IMR-90 (cell line): Measurements from ENCODE around the gene SNX32. TPM values are rescaled to one million over a fixed set of nuclear protein-coding genes. Genes with fewer than 3 reads are reported as not detected.

ENCODE experiments used
- ATAC-seq: fragments of 200-7000 bp; cut with Tn5 transposase; 2 replicates; pipeline ENCODE4 v1.9.1; 2020; ENCODE audit warnings: low read depth, mild to moderate bottlenecking, moderate library complexity
- BruUV-seq: library from RNA; stranded (reverse); fragments of 400-500 nt; replicated peaks from 2 replicates; lab custom pipeline; 2021; lab: Mats Ljungman, UMichigan
- CTCF ChIA-PET: fragments of 300-600 bp; formaldehyde crosslinking; extraction: SDS; loops from one replicate; lab custom pipeline; 2021; ENCODE audit warnings: antibody characterized with exemption; lab: Yijun Ruan, JAX
- POLR2A ChIA-PET: fragments of 300-600 bp; sonication (Branson Sonifier 250); formaldehyde crosslinking; loops from one replicate; lab custom pipeline; 2022; ENCODE audit warnings: antibody characterized with exemption; ENCODE audit not compliant: unreplicated experiment; lab: Charles Lee
- DNase-seq: peaks from one replicate; pipeline ENCODE4 v3.0.0; 2013
- H2AFZ ChIP-seq: replicated peaks from 2 replicates; pipeline ENCODE3; 2013; ENCODE audit warnings: low read length, mild to moderate bottlenecking; ENCODE audit not compliant: poor library complexity
- H2AK5ac ChIP-seq: 2 replicates; pipeline ENCODE4 v1.6.1; 2013; ENCODE audit warnings: low read depth, low read length, inconsistent platforms
- H2AK9ac ChIP-seq: replicated peaks from 2 replicates; pipeline ENCODE3; 2013; ENCODE audit warnings: mild to moderate bottlenecking, low read depth, low read length, moderate library complexity; ENCODE audit not compliant: poor library complexity
- H2BK120ac ChIP-seq: 2 replicates; pipeline ENCODE4 v1.6.1; 2013; ENCODE audit warnings: low read depth, low read length, inconsistent platforms
- H2BK15ac ChIP-seq: 3 replicates; pipeline ENCODE4 v1.6.1; 2013; ENCODE audit warnings: low read depth, low read length, inconsistent platforms
- H2BK20ac ChIP-seq: 2 replicates; pipeline ENCODE4 v1.6.1; 2013; ENCODE audit warnings: low read depth, mild to moderate bottlenecking, inconsistent platforms, low read length, moderate library complexity
- H2BK5ac ChIP-seq: 2 replicates; pipeline ENCODE4 v1.6.1; 2013; ENCODE audit warnings: mild to moderate bottlenecking, low read depth, low read length, inconsistent platforms; ENCODE audit not compliant: poor library complexity, severe bottlenecking
- H3K14ac ChIP-seq: replicated peaks from 2 replicates; pipeline ENCODE4 v1.6.1; 2013; ENCODE audit warnings: low read depth, low read length, inconsistent platforms
- H3K18ac ChIP-seq: 2 replicates; pipeline ENCODE4 v1.6.1; 2013; ENCODE audit warnings: low read depth, low read length, control low read depth
- H3K23ac ChIP-seq: 2 replicates; pipeline ENCODE4 v1.6.1; 2013; ENCODE audit warnings: low read depth, low read length, inconsistent platforms
- H3K27ac ChIP-seq: 2 replicates; pipeline ENCODE4 v1.5.1; 2013; ENCODE audit warnings: mild to moderate bottlenecking, control low read depth, low read length; ENCODE audit not compliant: insufficient read depth
- H3K27me3 ChIP-seq: 2 replicates; pipeline ENCODE4 v1.6.1; 2013; ENCODE audit warnings: low read length; ENCODE audit not compliant: control insufficient read depth, insufficient read depth
- H3K36me3 ChIP-seq: 2 replicates; pipeline ENCODE4 v1.6.1; 2013; ENCODE audit warnings: low read length, mixed read lengths; ENCODE audit not compliant: control insufficient read depth, insufficient read depth
- H3K4ac ChIP-seq: 2 replicates; pipeline ENCODE4 v1.6.1; 2013; ENCODE audit warnings: low read depth, low read length, inconsistent platforms
- H3K4me1 ChIP-seq: 2 replicates; pipeline ENCODE4 v1.6.1; 2013; ENCODE audit warnings: low read length, mixed read lengths; ENCODE audit not compliant: control insufficient read depth, insufficient read depth
- H3K4me2 ChIP-seq: 2 replicates; pipeline ENCODE4 v1.6.1; 2013; ENCODE audit warnings: low read depth, mild to moderate bottlenecking, control low read depth, low read length, moderate library complexity
- H3K4me3 ChIP-seq: 2 replicates; pipeline ENCODE4 v1.5.1; 2013; ENCODE audit warnings: low read depth, mild to moderate bottlenecking, control low read depth, low read length, moderate library complexity; ENCODE audit not compliant: insufficient read depth
- H3K56ac ChIP-seq: 2 replicates; pipeline ENCODE4 v1.6.1; 2013; ENCODE audit warnings: low read length, inconsistent platforms; ENCODE audit not compliant: insufficient read depth; ENCODE audit errors: extremely low read depth
- H3K79me1 ChIP-seq, 2 experiments: 2 replicates each; pipeline ENCODE4 v1.6.1; 2013; ENCODE audit warnings: low read length in 2 of 2, inconsistent platforms in 1 of 2, low read depth in 1 of 2
- H3K9ac ChIP-seq: 2 replicates; pipeline ENCODE4 v1.6.1; 2013; ENCODE audit warnings: low read depth, low read length, control low read depth
- H3K9me1 ChIP-seq: 2 replicates; pipeline ENCODE4 v1.6.1; 2013; ENCODE audit warnings: low read length, inconsistent platforms; ENCODE audit not compliant: insufficient read depth
- H3K9me3 ChIP-seq: 2 replicates; pipeline ENCODE4 v1.6.1; 2013; ENCODE audit warnings: low read length; ENCODE audit not compliant: control insufficient read depth, insufficient read depth
- H4K20me1 ChIP-seq: 2 replicates; pipeline ENCODE4 v1.6.1; 2013; ENCODE audit warnings: low read length, inconsistent platforms; ENCODE audit not compliant: insufficient read depth
- H4K5ac ChIP-seq: 2 replicates; pipeline ENCODE4 v1.6.1; 2013; ENCODE audit warnings: mild to moderate bottlenecking, low read depth, low read length, control low read depth
- H4K8ac ChIP-seq, 2 experiments: 2 replicates each; pipeline ENCODE4 v1.6.1; 2013; ENCODE audit warnings: low read depth in 2 of 2, low read length in 2 of 2, control low read depth in 1 of 2, inconsistent platforms in 1 of 2
- H4K91ac ChIP-seq: 2 replicates; pipeline ENCODE4 v1.6.1; 2013; ENCODE audit warnings: low read depth, low read length, inconsistent platforms; ENCODE audit not compliant: insufficient read depth
- BHLHE40 ChIP-seq: fragments of 150-350 bp; IDR thresholded peaks from 2 replicates; pipeline ENCODE4 v1.6.1; 2016; ENCODE audit warnings: mild to moderate bottlenecking, low read depth, low read length
- CEBPB ChIP-seq: IDR thresholded peaks from 2 replicates; pipeline ENCODE4 v1.6.1; 2012; ENCODE audit warnings: low read depth, low read length, improper control_type of control experiment
- CHD1 ChIP-seq: IDR thresholded peaks from 2 replicates; pipeline ENCODE4 v1.6.1; 2012; ENCODE audit warnings: low read depth, low read length, improper control_type of control experiment
- FOS ChIP-seq: fragments of 150-350 bp; IDR thresholded peaks from 2 replicates; pipeline ENCODE4 v1.6.1; 2016; ENCODE audit warnings: low read depth, low read length
- MAFK ChIP-seq: IDR thresholded peaks from 2 replicates; pipeline ENCODE4 v1.6.1; 2012; ENCODE audit warnings: low read depth, low read length, improper control_type of control experiment
- MAZ ChIP-seq: IDR thresholded peaks from 2 replicates; pipeline ENCODE4 v1.6.1; 2012; ENCODE audit warnings: low read depth, mild to moderate bottlenecking, low read length, improper control_type of control experiment, moderate library complexity, borderline replicate concordance
- MXI1 ChIP-seq: IDR thresholded peaks from 2 replicates; pipeline ENCODE4 v1.6.1; 2012; ENCODE audit warnings: low read depth, mild to moderate bottlenecking, low read length, moderate library complexity, borderline replicate concordance
- NFE2L2 ChIP-seq: fragments of 150-350 bp; IDR thresholded peaks from 2 replicates; pipeline ENCODE4 v1.6.1; 2016; ENCODE audit warnings: low read depth, mild to moderate bottlenecking, low read length
- POLR2A ChIP-seq: IDR thresholded peaks from 2 replicates; pipeline ENCODE4 v1.6.1; 2012; ENCODE audit warnings: mild to moderate bottlenecking, low read depth, low read length
- RAD21 ChIP-seq: IDR thresholded peaks from 2 replicates; pipeline ENCODE4 v1.6.1; 2012; ENCODE audit warnings: low read length, improper control_type of control experiment
- RCOR1 ChIP-seq: IDR thresholded peaks from 2 replicates; pipeline ENCODE4 v1.6.1; 2012; ENCODE audit warnings: mild to moderate bottlenecking, low read length, improper control_type of control experiment; ENCODE audit not compliant: insufficient replicate concordance
- RFX5 ChIP-seq: IDR thresholded peaks from 2 replicates; pipeline ENCODE4 v1.8.0; 2012; ENCODE audit warnings: low read depth, mild to moderate bottlenecking, low read length, moderate library complexity
- SMC3 ChIP-seq: fragments of 150-350 bp; IDR thresholded peaks from 2 replicates; pipeline ENCODE4 v1.6.1; 2016; ENCODE audit warnings: low read depth, mild to moderate bottlenecking, antibody characterized with exemption, low read length, moderate library complexity
- WGBS, 2 experiments: methylation state at CpG; one replicate each; pipeline versions ENCODE4 v1.1.5 to v1.1.7; 2013; ENCODE audit warnings: missing lambda C conversion rate in 2 of 2; ENCODE audit not compliant: insufficient read length in 1 of 2; ENCODE audit errors: extremely low coverage in 2 of 2; 5-methylcytosine and 5-hydroxymethylcytosine counted together
- dilution Hi-C: fragments of 300-500 bp; cut with HindIII; formaldehyde crosslinking; loops from one replicate; pipeline ENCODE4 v1.14.3; 2018; ENCODE audit warnings: low sequenced_read_pairs; ENCODE audit not compliant: unreplicated experiment
- in situ Hi-C: fragments of 300-500 bp; cut with MboI; formaldehyde crosslinking; loops from 3 replicates; pipeline ENCODE4 v1.14.3; 2019; ENCODE audit warnings: low sequenced_read_pairs, inconsistent platforms, mixed read lengths
- intact Hi-C: fragments of 100-400 bp; cut with micrococcal nuclease; formaldehyde crosslinking; loops from 2 replicates; pipeline ENCODE4 v1.10.0; 2022
- polyA plus RNA-seq, 3 experiments: library from polyadenylated mRNA; depleted of rRNA; stranded (reverse); fragments of >200 nt; gene quantifications; 2 replicates each; pipeline ENCODE4 v1.2.3, GENCODE V29; 2012; ENCODE audit warnings: low replicate concordance in 1 of 3
- total RNA-seq: library from RNA; depleted of rRNA; stranded (reverse); fragments of >200 nt; gene quantifications from 2 replicates; pipeline ENCODE4 v1.2.3, GENCODE V29; 2012
- TF ChIP-seq, protein P1 (sequence below): fragments of 150-350 bp; IDR thresholded peaks from 2 replicates; pipeline ENCODE4 v1.6.1; 2017; ENCODE audit warnings: mild to moderate bottlenecking, antibody characterized with exemption, low read length, low read depth
- TF ChIP-seq, protein P2 (sequence below): fragments of 150-350 bp; IDR thresholded peaks from 2 replicates; pipeline ENCODE4 v1.6.1; 2016; ENCODE audit warnings: low read depth, mild to moderate bottlenecking, low read length, moderate library complexity, borderline replicate concordance
- TF ChIP-seq, protein P3 (sequence below): conservative IDR thresholded peaks from 2 replicates; pipeline ENCODE4 v1.5.1; 2012; ENCODE audit warnings: mild to moderate bottlenecking, low read depth, low read length, improper control_type of control experiment

Gene SNX32
- total and polyA plus RNA-seq, 2 of the 4 experiments (the other 2 are of a cell fraction), result 0.36 to 0.79 TPM

DNA sequence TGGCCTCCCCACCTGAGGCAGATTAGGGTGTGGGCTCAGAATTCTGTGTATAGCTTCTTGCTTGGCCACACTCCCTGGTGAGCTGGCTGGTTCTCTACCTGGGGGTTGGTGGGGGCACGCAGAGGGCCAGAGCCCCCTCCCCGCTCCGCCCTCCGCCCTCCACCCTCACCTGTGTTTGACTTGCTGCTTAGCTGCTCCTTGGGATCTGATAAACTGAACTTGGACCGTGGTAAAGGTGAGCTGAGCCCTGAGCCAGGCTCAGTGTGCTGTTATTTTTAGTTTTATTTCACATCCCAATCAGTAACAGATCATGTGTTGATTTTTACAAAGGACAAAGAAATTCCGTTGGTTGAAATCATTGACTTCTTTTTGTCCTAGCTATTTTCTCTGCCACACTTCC lies 44.9 kb upstream of the SNX32 start:
- Histone ChIP-seq H3K36me3 (no peaks in the 10 kb centered on the region), H3K9ac (no peak overlapping the region), H2BK20ac (no peak overlapping the region), H3K18ac (no peak overlapping the region), H4K5ac (no peak overlapping the region), H3K14ac (no peak overlapping the region), H2BK5ac (no peak overlapping the region), H3K4me3 (no peak overlapping the region), H2AK5ac (no peak overlapping the region), H3K79me1 (no peaks in the 10 kb centered on the region), H2BK120ac (no peak overlapping the region), H3K4me2 (no peak overlapping the region), H2AFZ (no peak overlapping the region), H3K23ac (no peak overlapping the region), H4K8ac (no peak overlapping the region), H3K27me3 (peaks cover 86% of the 10 kb centered on the region), H3K9me1 (no peaks in the 10 kb centered on the region), H4K91ac (no peak overlapping the region), H3K4ac (no peak overlapping the region), H3K9me3 (peaks cover 2% of the 10 kb centered on the region; the same call in 1 of the 2 replicates), H3K4me1 (no peaks in the 10 kb centered on the region; the same call in 1 of the 2 replicates), H3K27ac (no peak overlapping the region), H2BK15ac (no peak overlapping the region), H4K20me1 (no peaks in the 10 kb centered on the region; the same call in 1 of the 2 replicates), H3K56ac (no peak overlapping the region), H2AK9ac (no peak overlapping the region)
- CTCF ChIA-PET, result no interaction called here
- WGBS, 2 experiments, result no CpG with 5 or more reads among the region's 6 CpGs
- no peak for ATAC-seq
- POLR2A ChIA-PET, result no interaction called here
- DNase-seq, result no peak
- intact Hi-C loops (no loop called here), dilution Hi-C loops (no loop called here), in situ Hi-C loops (no loop called here)
- BruUV-seq, result no TSS peak
- TF ChIP-seq CEBPB (no peak), RAD21 (no peak), MAZ (no peak), RFX5 (no peak), FOS (no peak), MAFK (no peak), POLR2A (no peak), RCOR1 (no peak), NFE2L2 (no peak), CHD1 (no peak), MXI1 (no peak), BHLHE40 (no peak), SMC3 (no peak)
- TF ChIP-seq, protein P1, sequence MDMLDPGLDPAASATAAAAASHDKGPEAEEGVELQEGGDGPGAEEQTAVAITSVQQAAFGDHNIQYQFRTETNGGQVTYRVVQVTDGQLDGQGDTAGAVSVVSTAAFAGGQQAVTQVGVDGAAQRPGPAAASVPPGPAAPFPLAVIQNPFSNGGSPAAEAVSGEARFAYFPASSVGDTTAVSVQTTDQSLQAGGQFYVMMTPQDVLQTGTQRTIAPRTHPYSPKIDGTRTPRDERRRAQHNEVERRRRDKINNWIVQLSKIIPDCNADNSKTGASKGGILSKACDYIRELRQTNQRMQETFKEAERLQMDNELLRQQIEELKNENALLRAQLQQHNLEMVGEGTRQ, result no peak
- TF ChIP-seq, protein P2, sequence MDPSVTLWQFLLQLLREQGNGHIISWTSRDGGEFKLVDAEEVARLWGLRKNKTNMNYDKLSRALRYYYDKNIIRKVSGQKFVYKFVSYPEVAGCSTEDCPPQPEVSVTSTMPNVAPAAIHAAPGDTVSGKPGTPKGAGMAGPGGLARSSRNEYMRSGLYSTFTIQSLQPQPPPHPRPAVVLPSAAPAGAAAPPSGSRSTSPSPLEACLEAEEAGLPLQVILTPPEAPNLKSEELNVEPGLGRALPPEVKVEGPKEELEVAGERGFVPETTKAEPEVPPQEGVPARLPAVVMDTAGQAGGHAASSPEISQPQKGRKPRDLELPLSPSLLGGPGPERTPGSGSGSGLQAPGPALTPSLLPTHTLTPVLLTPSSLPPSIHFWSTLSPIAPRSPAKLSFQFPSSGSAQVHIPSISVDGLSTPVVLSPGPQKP, result no peak
- TF ChIP-seq, protein P3, sequence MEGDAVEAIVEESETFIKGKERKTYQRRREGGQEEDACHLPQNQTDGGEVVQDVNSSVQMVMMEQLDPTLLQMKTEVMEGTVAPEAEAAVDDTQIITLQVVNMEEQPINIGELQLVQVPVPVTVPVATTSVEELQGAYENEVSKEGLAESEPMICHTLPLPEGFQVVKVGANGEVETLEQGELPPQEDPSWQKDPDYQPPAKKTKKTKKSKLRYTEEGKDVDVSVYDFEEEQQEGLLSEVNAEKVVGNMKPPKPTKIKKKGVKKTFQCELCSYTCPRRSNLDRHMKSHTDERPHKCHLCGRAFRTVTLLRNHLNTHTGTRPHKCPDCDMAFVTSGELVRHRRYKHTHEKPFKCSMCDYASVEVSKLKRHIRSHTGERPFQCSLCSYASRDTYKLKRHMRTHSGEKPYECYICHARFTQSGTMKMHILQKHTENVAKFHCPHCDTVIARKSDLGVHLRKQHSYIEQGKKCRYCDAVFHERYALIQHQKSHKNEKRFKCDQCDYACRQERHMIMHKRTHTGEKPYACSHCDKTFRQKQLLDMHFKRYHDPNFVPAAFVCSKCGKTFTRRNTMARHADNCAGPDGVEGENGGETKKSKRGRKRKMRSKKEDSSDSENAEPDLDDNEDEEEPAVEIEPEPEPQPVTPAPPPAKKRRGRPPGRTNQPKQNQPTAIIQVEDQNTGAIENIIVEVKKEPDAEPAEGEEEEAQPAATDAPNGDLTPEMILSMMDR, result no peak
